Measurements from ENCODE around the gene CPM.

CPM gene

DNA sequence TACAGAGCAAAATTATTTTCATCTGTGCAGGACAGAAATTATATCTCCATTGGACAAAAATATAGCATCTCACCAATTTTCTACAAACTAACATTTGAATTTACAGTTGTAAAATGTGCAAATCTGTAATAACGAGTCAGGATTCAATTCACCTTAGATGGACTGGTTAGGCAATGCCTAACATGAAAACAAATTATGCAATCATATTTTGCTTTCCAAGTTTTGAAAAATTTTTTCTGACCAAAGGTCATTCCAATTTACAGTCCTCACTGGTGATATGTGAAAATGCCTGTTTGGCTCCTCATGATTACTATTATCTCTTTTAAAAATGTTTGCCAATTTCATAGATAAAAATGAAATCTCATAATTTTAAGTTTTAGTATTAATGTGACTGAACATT, 6.5 kb upstream of the CPM start:
- ChIA-PET CTCF (no interaction called here), POLR2A (no interaction called here)
- TF ChIP-seq, protein P1, sequence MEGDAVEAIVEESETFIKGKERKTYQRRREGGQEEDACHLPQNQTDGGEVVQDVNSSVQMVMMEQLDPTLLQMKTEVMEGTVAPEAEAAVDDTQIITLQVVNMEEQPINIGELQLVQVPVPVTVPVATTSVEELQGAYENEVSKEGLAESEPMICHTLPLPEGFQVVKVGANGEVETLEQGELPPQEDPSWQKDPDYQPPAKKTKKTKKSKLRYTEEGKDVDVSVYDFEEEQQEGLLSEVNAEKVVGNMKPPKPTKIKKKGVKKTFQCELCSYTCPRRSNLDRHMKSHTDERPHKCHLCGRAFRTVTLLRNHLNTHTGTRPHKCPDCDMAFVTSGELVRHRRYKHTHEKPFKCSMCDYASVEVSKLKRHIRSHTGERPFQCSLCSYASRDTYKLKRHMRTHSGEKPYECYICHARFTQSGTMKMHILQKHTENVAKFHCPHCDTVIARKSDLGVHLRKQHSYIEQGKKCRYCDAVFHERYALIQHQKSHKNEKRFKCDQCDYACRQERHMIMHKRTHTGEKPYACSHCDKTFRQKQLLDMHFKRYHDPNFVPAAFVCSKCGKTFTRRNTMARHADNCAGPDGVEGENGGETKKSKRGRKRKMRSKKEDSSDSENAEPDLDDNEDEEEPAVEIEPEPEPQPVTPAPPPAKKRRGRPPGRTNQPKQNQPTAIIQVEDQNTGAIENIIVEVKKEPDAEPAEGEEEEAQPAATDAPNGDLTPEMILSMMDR (IDR thresholded peaks at IDR 0.05; ENCODE audit: insufficient read depth, low read length, missing control alignments): no peak
- DNase-seq (ENCODE audit: low read depth, low spot score): no peak
- no peak overlapping the region for H3K4me3 ChIP-seq (ENCODE audit: low read depth, low read length)

DNA sequence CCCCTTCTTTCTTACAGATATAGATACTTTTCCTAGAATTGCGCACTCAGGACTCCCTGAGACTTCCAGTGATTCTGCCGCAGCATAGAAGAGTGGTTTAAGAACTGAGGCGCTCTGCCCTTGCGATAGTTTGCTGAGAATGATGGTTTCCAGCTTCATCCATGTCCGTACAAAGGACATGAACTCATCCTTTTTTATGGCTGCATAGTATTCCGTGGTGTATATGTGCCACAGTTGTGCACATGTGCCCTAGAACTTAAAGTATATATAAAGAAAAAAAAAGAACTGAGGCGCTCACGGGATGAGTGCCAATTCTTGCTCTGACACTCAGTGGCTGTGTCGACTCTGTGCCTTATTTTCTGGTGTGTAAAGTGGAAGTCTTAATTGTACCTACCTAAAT, 1.4 kb upstream of the CPM start:
- ChIA-PET POLR2A (no interaction called here), CTCF (no interaction called here)
- no peak overlapping the region for H3K4me3 ChIP-seq (ENCODE audit: low read depth, low read length)
- TF ChIP-seq, protein P1 (IDR thresholded peaks at IDR 0.05; ENCODE audit: insufficient read depth, low read length, missing control alignments): no peak
- no peak for DNase-seq (ENCODE audit: low read depth, low spot score)

DNA sequence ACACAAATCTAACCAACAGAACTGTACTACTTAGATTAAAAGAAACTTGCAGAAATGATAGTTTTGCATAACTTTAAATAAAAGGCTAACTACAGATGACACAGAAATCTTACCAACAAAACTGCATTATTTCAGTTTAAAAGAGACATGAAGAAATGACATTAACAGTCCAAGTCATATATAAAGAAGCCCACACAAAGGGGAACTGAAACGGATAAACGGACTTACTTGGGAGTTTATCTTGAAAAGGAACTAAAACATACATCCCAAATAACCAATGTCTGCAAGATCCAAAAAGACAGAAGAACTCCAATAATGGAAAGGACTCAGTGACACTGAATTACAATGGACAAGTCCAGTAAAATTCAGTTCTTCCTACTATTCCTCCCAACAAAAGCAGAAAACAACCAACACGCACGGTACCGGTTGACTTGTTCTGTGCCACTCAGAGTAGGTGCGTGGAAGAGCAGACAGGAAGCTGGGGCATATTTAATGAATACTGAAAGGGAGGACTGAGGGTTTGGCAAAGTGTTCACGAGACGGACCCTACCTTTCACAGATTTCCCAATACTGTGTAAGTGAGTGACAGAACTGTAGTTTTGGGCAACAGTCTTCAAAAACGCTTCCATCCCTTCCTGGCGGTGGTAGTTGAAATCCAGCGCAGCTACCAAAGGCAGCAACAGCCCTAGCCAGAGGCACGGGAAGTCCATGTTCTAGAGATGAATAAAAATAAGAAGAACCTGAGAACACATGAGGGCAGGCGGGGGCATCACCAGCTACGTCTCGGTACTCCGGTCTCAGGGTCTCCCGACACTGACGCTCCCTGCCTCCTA, 627 bp downstream of the CPM start:
- ChIA-PET POLR2A (interaction anchor here (0.6 kb wide), 1 partner anchor 12 kb away, joined by 3 read pairs; no protein-coding TSS in a partner anchor), CTCF (interaction anchor here (0.5 kb wide), 1 partner anchor 126 kb away, joined by 3 read pairs; no protein-coding TSS in a partner anchor)
- TF ChIP-seq, protein P1 (IDR thresholded peaks at IDR 0.05; ENCODE audit: insufficient read depth, low read length, missing control alignments): no peak
- H3K4me3 ChIP-seq (ENCODE audit: low read depth, low read length): peak overlapping the region; percentile 60
- DNase-seq (ENCODE audit: low read depth, low spot score): no peak

DNA sequence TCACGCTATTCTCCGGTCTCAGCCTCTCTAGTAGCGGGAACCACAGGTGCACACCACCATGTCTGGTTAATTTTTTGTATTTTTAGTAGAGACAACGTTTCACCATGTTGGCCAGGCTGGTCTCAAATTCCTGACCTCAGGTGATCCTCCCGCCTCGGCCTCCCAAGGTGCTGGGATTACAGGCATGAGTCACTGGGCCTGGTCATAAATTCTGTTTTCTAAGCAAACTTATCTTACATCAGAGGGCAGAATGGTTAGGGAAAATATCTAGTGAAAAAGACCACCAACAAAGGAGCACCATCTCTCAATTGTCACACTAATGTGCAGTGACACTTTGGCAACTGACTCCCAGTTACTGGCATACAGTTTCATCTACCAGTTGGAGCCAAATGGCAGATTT, 2.8 kb downstream of the CPM start:
- CTCF ChIA-PET: no interaction called here
- no peak for DNase-seq (ENCODE audit: low read depth, low spot score)
- no peak overlapping the region for H3K4me3 ChIP-seq (ENCODE audit: low read depth, low read length)
- TF ChIP-seq, protein P1 (IDR thresholded peaks at IDR 0.05; ENCODE audit: insufficient read depth, low read length, missing control alignments): no peak
- POLR2A ChIA-PET: no interaction called here

DNA sequence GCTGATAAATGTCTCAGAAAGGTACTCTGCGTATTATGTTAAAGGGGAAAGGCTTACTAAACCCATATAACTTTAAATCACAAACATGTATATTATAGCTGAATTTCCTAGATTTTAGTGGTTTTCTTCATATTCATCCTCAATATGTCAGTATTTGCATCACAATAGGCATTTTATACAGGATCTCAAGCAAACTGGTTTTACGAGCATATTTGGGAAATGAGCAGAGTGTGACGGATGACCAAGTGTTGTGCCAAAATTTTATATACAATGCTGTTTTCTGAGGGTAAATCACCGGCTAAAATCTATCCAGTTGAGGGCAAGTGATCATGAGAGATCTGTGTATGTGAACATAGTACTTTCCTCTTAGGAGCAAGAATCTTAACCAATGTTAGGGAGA, 8.4 kb downstream of the CPM start:
- TF ChIP-seq, protein P1 (IDR thresholded peaks at IDR 0.05; ENCODE audit: insufficient read depth, low read length, missing control alignments): no peak
- DNase-seq (ENCODE audit: low read depth, low spot score): no peak
- POLR2A ChIA-PET: no interaction called here
- CTCF ChIA-PET: interaction anchor here (0.7 kb wide), 1 partner anchor 46 kb away, joined by 3 read pairs; no protein-coding TSS in a partner anchor
- no peak overlapping the region for H3K4me3 ChIP-seq (ENCODE audit: low read depth, low read length)

DNA sequence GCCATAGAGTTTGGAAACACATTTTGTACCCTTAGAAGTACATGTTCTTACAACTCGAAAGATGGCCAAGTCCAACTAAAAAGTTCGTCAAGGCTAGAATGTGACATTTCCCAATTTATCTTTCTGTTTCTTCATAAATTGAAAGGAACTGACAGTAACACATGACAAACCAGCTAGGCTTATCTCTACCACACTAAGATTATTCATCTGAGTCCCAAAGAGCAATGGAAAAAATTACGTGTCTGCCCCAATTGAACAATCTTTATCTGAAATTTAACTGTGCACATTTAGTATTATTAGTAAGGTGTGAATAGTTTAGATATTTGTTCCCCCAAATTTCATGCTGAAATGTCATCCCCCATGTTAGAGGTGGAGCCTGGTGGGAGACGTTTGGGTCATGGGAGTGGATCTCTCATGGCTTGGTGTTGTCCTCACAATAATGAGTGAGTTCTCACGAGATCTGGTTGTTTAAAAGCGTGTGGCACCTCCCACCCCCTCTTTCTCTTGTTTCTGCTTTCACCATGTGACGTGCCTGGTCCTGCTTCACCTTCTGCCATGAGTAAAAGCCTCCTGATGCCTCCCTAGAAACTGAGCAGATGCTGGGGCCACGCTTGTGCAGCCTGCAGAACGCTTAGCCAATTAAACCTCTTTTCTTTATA, 13.3 kb downstream of the CPM start:
- DNase-seq (ENCODE audit: low read depth, low spot score): no peak
- TF ChIP-seq, protein P1 (IDR thresholded peaks at IDR 0.05; ENCODE audit: insufficient read depth, low read length, missing control alignments): no peak
- no peak overlapping the region for H3K4me3 ChIP-seq (ENCODE audit: low read depth, low read length)
- ChIA-PET POLR2A (no interaction called here), CTCF (no interaction called here)
